HEK293T (cell line): ENCODE results near the gene ZNF579.

Experiments
- ARNT ChIP-seq: fragments of 450-650 bp; IDR thresholded peaks from 2 replicates; pipeline ENCODE4 v1.6.1; 2017; ENCODE audit warnings: mild to moderate bottlenecking
- BHLHE40 ChIP-seq: fragments of 450-650 bp; IDR thresholded peaks from 2 replicates; pipeline ENCODE4 v1.6.1; 2016; ENCODE audit warnings: mild to moderate bottlenecking, moderate library complexity, borderline replicate concordance
- FOXK2 ChIP-seq: fragments of 450-650 bp; IDR thresholded peaks from 2 replicates; pipeline ENCODE4 v1.6.1; 2016; ENCODE audit warnings: mild to moderate bottlenecking
- HDGF ChIP-seq: fragments of 450-650 bp; IDR thresholded peaks from 2 replicates; pipeline ENCODE4 v1.6.1; 2017; ENCODE audit warnings: antibody characterized with exemption, borderline replicate concordance
- L3MBTL2 ChIP-seq: fragments of 450-650 bp; conservative IDR thresholded peaks from 2 replicates; pipeline ENCODE4 v1.6.1; 2016; ENCODE audit warnings: mild to moderate bottlenecking
- LEF1 ChIP-seq: fragments of 450-650 bp; IDR thresholded peaks from 2 replicates; pipeline ENCODE4 v1.6.1; 2017; ENCODE audit warnings: mild to moderate bottlenecking, borderline replicate concordance
- SP1 ChIP-seq: fragments of 450-650 bp; IDR thresholded peaks from 2 replicates; pipeline ENCODE4 v1.6.1; 2017
- TARDBP ChIP-seq: fragments of 450-650 bp; IDR thresholded peaks from 2 replicates; pipeline ENCODE4 v1.6.1; 2016

DNA sequence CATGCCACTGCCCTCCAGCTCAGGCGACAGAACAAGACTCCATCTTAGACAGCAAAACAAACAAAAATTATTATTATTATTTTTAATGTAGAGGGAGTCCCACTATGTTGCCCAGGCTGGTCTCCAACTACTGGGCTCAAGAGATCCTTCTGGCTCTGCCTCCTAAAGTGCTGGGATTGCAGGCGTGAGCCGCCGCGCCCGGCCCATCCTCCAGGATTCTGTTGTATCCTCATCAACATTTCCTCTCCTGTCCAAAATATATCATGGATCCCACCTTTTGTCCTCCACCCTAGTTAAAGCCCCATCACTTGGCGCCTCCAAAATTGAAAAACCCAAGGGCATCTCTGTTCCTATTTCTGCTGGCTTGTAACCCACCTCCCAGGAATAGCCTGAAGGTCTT is 42.5 kb upstream of the ZNF579 start:
- TF ChIP-seq L3MBTL2 (no peak), HDGF (no peak), SP1 (no peak), ARNT (no peak), LEF1 (no peak), TARDBP (no peak), BHLHE40 (no peak), FOXK2 (no peak)
